IMR-90 (cell line): ENCODE results near the gene COL5A1. TPM values are rescaled to one million over a fixed set of nuclear protein-coding genes. Genes with fewer than 3 reads are reported as not detected.

Experiments
- ATAC-seq: fragments of 200-7000 bp; cut with Tn5 transposase; 2 replicates; pipeline ENCODE4 v1.9.1; 2020; ENCODE audit warnings: low read depth, mild to moderate bottlenecking, moderate library complexity
- BruUV-seq: library from RNA; stranded (reverse); fragments of 400-500 nt; replicated peaks from 2 replicates; lab custom pipeline; 2021; lab: Mats Ljungman, UMichigan
- CTCF ChIA-PET: fragments of 300-600 bp; formaldehyde crosslinking; extraction: SDS; loops from one replicate; lab custom pipeline; 2021; ENCODE audit warnings: antibody characterized with exemption; lab: Yijun Ruan, JAX
- POLR2A ChIA-PET: fragments of 300-600 bp; sonication (Branson Sonifier 250); formaldehyde crosslinking; loops from one replicate; lab custom pipeline; 2022; ENCODE audit warnings: antibody characterized with exemption; ENCODE audit not compliant: unreplicated experiment; lab: Charles Lee
- DNase-seq: peaks from one replicate; pipeline ENCODE4 v3.0.0; 2013
- H2AFZ ChIP-seq: replicated peaks from 2 replicates; pipeline ENCODE3; 2013; ENCODE audit warnings: low read length, mild to moderate bottlenecking; ENCODE audit not compliant: poor library complexity
- H2AK5ac ChIP-seq: 2 replicates; pipeline ENCODE4 v1.6.1; 2013; ENCODE audit warnings: low read depth, low read length, inconsistent platforms
- H2AK9ac ChIP-seq: replicated peaks from 2 replicates; pipeline ENCODE3; 2013; ENCODE audit warnings: mild to moderate bottlenecking, low read depth, low read length, moderate library complexity; ENCODE audit not compliant: poor library complexity
- H2BK120ac ChIP-seq: 2 replicates; pipeline ENCODE4 v1.6.1; 2013; ENCODE audit warnings: low read depth, low read length, inconsistent platforms
- H2BK15ac ChIP-seq: 3 replicates; pipeline ENCODE4 v1.6.1; 2013; ENCODE audit warnings: low read depth, low read length, inconsistent platforms
- H2BK20ac ChIP-seq: 2 replicates; pipeline ENCODE4 v1.6.1; 2013; ENCODE audit warnings: low read depth, mild to moderate bottlenecking, inconsistent platforms, low read length, moderate library complexity
- H2BK5ac ChIP-seq: 2 replicates; pipeline ENCODE4 v1.6.1; 2013; ENCODE audit warnings: mild to moderate bottlenecking, low read depth, low read length, inconsistent platforms; ENCODE audit not compliant: poor library complexity, severe bottlenecking
- H3K14ac ChIP-seq: replicated peaks from 2 replicates; pipeline ENCODE4 v1.6.1; 2013; ENCODE audit warnings: low read depth, low read length, inconsistent platforms
- H3K18ac ChIP-seq: 2 replicates; pipeline ENCODE4 v1.6.1; 2013; ENCODE audit warnings: low read depth, low read length, control low read depth
- H3K23ac ChIP-seq: 2 replicates; pipeline ENCODE4 v1.6.1; 2013; ENCODE audit warnings: low read depth, low read length, inconsistent platforms
- H3K27ac ChIP-seq: 2 replicates; pipeline ENCODE4 v1.5.1; 2013; ENCODE audit warnings: mild to moderate bottlenecking, control low read depth, low read length; ENCODE audit not compliant: insufficient read depth
- H3K27me3 ChIP-seq: 2 replicates; pipeline ENCODE4 v1.6.1; 2013; ENCODE audit warnings: low read length; ENCODE audit not compliant: control insufficient read depth, insufficient read depth
- H3K36me3 ChIP-seq: 2 replicates; pipeline ENCODE4 v1.6.1; 2013; ENCODE audit warnings: low read length, mixed read lengths; ENCODE audit not compliant: control insufficient read depth, insufficient read depth
- H3K4ac ChIP-seq: 2 replicates; pipeline ENCODE4 v1.6.1; 2013; ENCODE audit warnings: low read depth, low read length, inconsistent platforms
- H3K4me1 ChIP-seq: 2 replicates; pipeline ENCODE4 v1.6.1; 2013; ENCODE audit warnings: low read length, mixed read lengths; ENCODE audit not compliant: control insufficient read depth, insufficient read depth
- H3K4me2 ChIP-seq: 2 replicates; pipeline ENCODE4 v1.6.1; 2013; ENCODE audit warnings: low read depth, mild to moderate bottlenecking, control low read depth, low read length, moderate library complexity
- H3K4me3 ChIP-seq: 2 replicates; pipeline ENCODE4 v1.5.1; 2013; ENCODE audit warnings: low read depth, mild to moderate bottlenecking, control low read depth, low read length, moderate library complexity; ENCODE audit not compliant: insufficient read depth
- H3K56ac ChIP-seq: 2 replicates; pipeline ENCODE4 v1.6.1; 2013; ENCODE audit warnings: low read length, inconsistent platforms; ENCODE audit not compliant: insufficient read depth; ENCODE audit errors: extremely low read depth
- H3K79me1 ChIP-seq, 2 experiments: 2 replicates each; pipeline ENCODE4 v1.6.1; 2013; ENCODE audit warnings: low read length in 2 of 2, inconsistent platforms in 1 of 2, low read depth in 1 of 2
- H3K9ac ChIP-seq: 2 replicates; pipeline ENCODE4 v1.6.1; 2013; ENCODE audit warnings: low read depth, low read length, control low read depth
- H3K9me1 ChIP-seq: 2 replicates; pipeline ENCODE4 v1.6.1; 2013; ENCODE audit warnings: low read length, inconsistent platforms; ENCODE audit not compliant: insufficient read depth
- H3K9me3 ChIP-seq: 2 replicates; pipeline ENCODE4 v1.6.1; 2013; ENCODE audit warnings: low read length; ENCODE audit not compliant: control insufficient read depth, insufficient read depth
- H4K20me1 ChIP-seq: 2 replicates; pipeline ENCODE4 v1.6.1; 2013; ENCODE audit warnings: low read length, inconsistent platforms; ENCODE audit not compliant: insufficient read depth
- H4K5ac ChIP-seq: 2 replicates; pipeline ENCODE4 v1.6.1; 2013; ENCODE audit warnings: mild to moderate bottlenecking, low read depth, low read length, control low read depth
- H4K8ac ChIP-seq, 2 experiments: 2 replicates each; pipeline ENCODE4 v1.6.1; 2013; ENCODE audit warnings: low read depth in 2 of 2, low read length in 2 of 2, control low read depth in 1 of 2, inconsistent platforms in 1 of 2
- H4K91ac ChIP-seq: 2 replicates; pipeline ENCODE4 v1.6.1; 2013; ENCODE audit warnings: low read depth, low read length, inconsistent platforms; ENCODE audit not compliant: insufficient read depth
- CHD1 ChIP-seq: IDR thresholded peaks from 2 replicates; pipeline ENCODE4 v1.6.1; 2012; ENCODE audit warnings: low read depth, low read length, improper control_type of control experiment
- CTCF ChIP-seq: conservative IDR thresholded peaks from 2 replicates; pipeline ENCODE4 v1.5.1; 2012; ENCODE audit warnings: mild to moderate bottlenecking, low read depth, low read length, improper control_type of control experiment
- ELK1 ChIP-seq: fragments of 150-350 bp; IDR thresholded peaks from 2 replicates; pipeline ENCODE4 v1.6.1; 2016; ENCODE audit warnings: low read depth, mild to moderate bottlenecking, low read length, moderate library complexity, borderline replicate concordance
- FOS ChIP-seq: fragments of 150-350 bp; IDR thresholded peaks from 2 replicates; pipeline ENCODE4 v1.6.1; 2016; ENCODE audit warnings: low read depth, low read length
- MAFK ChIP-seq: IDR thresholded peaks from 2 replicates; pipeline ENCODE4 v1.6.1; 2012; ENCODE audit warnings: low read depth, low read length, improper control_type of control experiment
- RCOR1 ChIP-seq: IDR thresholded peaks from 2 replicates; pipeline ENCODE4 v1.6.1; 2012; ENCODE audit warnings: mild to moderate bottlenecking, low read length, improper control_type of control experiment; ENCODE audit not compliant: insufficient replicate concordance
- RFX5 ChIP-seq: IDR thresholded peaks from 2 replicates; pipeline ENCODE4 v1.8.0; 2012; ENCODE audit warnings: low read depth, mild to moderate bottlenecking, low read length, moderate library complexity
- WGBS, 2 experiments: methylation state at CpG; one replicate each; pipeline versions ENCODE4 v1.1.5 to v1.1.7; 2013; ENCODE audit warnings: missing lambda C conversion rate in 2 of 2; ENCODE audit not compliant: insufficient read length in 1 of 2; ENCODE audit errors: extremely low coverage in 2 of 2; 5-methylcytosine and 5-hydroxymethylcytosine counted together
- dilution Hi-C: fragments of 300-500 bp; cut with HindIII; formaldehyde crosslinking; loops from one replicate; pipeline ENCODE4 v1.14.3; 2018; ENCODE audit warnings: low sequenced_read_pairs; ENCODE audit not compliant: unreplicated experiment
- in situ Hi-C: fragments of 300-500 bp; cut with MboI; formaldehyde crosslinking; loops from 3 replicates; pipeline ENCODE4 v1.14.3; 2019; ENCODE audit warnings: low sequenced_read_pairs, inconsistent platforms, mixed read lengths
- intact Hi-C: fragments of 100-400 bp; cut with micrococcal nuclease; formaldehyde crosslinking; loops from 2 replicates; pipeline ENCODE4 v1.10.0; 2022
- polyA plus RNA-seq, 3 experiments: library from polyadenylated mRNA; depleted of rRNA; stranded (reverse); fragments of >200 nt; gene quantifications; 2 replicates each; pipeline ENCODE4 v1.2.3, GENCODE V29; 2012; ENCODE audit warnings: low replicate concordance in 1 of 3
- total RNA-seq: library from RNA; depleted of rRNA; stranded (reverse); fragments of >200 nt; gene quantifications from 2 replicates; pipeline ENCODE4 v1.2.3, GENCODE V29; 2012

Gene COL5A1
- total and polyA plus RNA-seq, 2 of the 4 experiments (the other 2 are of a cell fraction), result 19.2 to 173 TPM

- Histone ChIP-seq H3K9ac (peak overlapping the region; percentile 35), H3K4me3 (peak overlapping the region; percentile 39), H3K79me1 (peaks cover 0 to 12% of the 10 kb centered on the region in 2 experiments; a peak in 3 of 4 replicates), H3K27ac (peak overlapping the region; percentile 49), H3K36me3 (peaks cover 7% of the 10 kb centered on the region; the same call in 1 of the 2 replicates), H2AFZ (peak overlapping the region; percentile 86), H3K18ac (peak overlapping the region; percentile 48), H4K8ac (peak overlapping the region; percentile 63 to 92), H2BK5ac (peak overlapping the region; percentile 59), H3K9me3 (no peaks in the 10 kb centered on the region), H3K14ac (peak overlapping the region; percentile 92), H4K20me1 (peaks cover 26% of the 10 kb centered on the region), H2AK9ac (peak overlapping the region; percentile 96), H2BK120ac (peak overlapping the region; percentile 73), H3K4me1 (peaks cover 15% of the 10 kb centered on the region), H2BK20ac (peak overlapping the region; percentile 57), H3K4ac (peak overlapping the region; percentile 84), H4K5ac (peak overlapping the region; percentile 83), H3K27me3 (no peaks in the 10 kb centered on the region), H3K56ac (peak overlapping the region; percentile 83), H3K9me1 (peaks cover 9% of the 10 kb centered on the region), H3K4me2 (peak overlapping the region; percentile 80), H4K91ac (peak overlapping the region; percentile 81), H2BK15ac (peak overlapping the region; percentile 29; the same call in 2 of the 3 replicates), H3K23ac (peak overlapping the region; percentile 90; the same call in 1 of the 2 replicates), H2AK5ac (peak overlapping the region; percentile 78)
- ChIA-PET POLR2A (interaction anchor here (1.2 kb wide), 1 partner anchor 184 kb away, joined by 4 read pairs; no protein-coding TSS in a partner anchor), CTCF (interaction anchor here (0.6 to 1.3 kb wide), 4 partner anchors 17 to 143 kb away, joined by 3 read pairs; no protein-coding TSS in a partner anchor)
- DNase-seq (no peak), ATAC-seq (no peak)
- no TSS peak for BruUV-seq
- TF ChIP-seq RFX5, result no peak
- TF ChIP-seq FOS, result no peak
- TF ChIP-seq CTCF, result no peak
- TF ChIP-seq CHD1, result no peak
- no peak for TF ChIP-seq RCOR1
- TF ChIP-seq ELK1, result no peak
- no peak for TF ChIP-seq MAFK
- dilution Hi-C loops (no loop called here), in situ Hi-C loops (loop anchor here (5.0 kb wide), 1 partner anchor 188 kb away; no protein-coding TSS in a partner anchor), intact Hi-C loops (loop anchor here (1.0 to 10.0 kb wide), 7 partner anchors 73 to 476 kb away; partner anchors contain the start of gene RNU6ATAC)
- 20% methylated on average over 2 of the region's 14 CpGs; no CpG with 5 or more reads in 1 of the 2 experiments for WGBS, 2 experiments
Observed at GRCh38 chr9:134640506-134641172, 964 bp upstream of the COL5A1 start.
